Measurements from ENCODE around the gene AGBL5.

Gene AGBL5

GRCh38 chr2:27023740-27024139 lies 27.7 kb upstream of the AGBL5 start:
- DNase-seq (ENCODE audit: low read depth): no peak

- no peak for DNase-seq (ENCODE audit: low read depth)
Measured at GRCh38 chr2:27024188-27024587, 27.3 kb upstream of the AGBL5 start.

- no peak for DNase-seq (ENCODE audit: low read depth)
Measured at GRCh38 chr2:27024812-27025211, 26.7 kb upstream of the AGBL5 start.

GRCh38 chr2:27025281-27025800 lies 26.1 kb upstream of the AGBL5 start:
- no peak for DNase-seq (ENCODE audit: low read depth)

- DNase-seq (ENCODE audit: low read depth): no peak
Measured at GRCh38 chr2:27025861-27026851, 25.3 kb upstream of the AGBL5 start.

- DNase-seq (ENCODE audit: low read depth): no peak
Measured at GRCh38 chr2:27027211-27027651, 24.2 kb upstream of the AGBL5 start.

- no peak for DNase-seq (ENCODE audit: low read depth)
Measured at GRCh38 chr2:27029051-27029450, 22.4 kb upstream of the AGBL5 start.

GRCh38 chr2:27032495-27033252 lies 18.8 kb upstream of the AGBL5 start, which contains the start of gene TMEM214:
TSS of gene TMEM214 (plus strand) at chr2:27032965. CDS start at chr2:27033016, 51 bp downstream.
- peak; percentile 90 for DNase-seq (ENCODE audit: low read depth)

- DNase-seq (ENCODE audit: low read depth): no peak
Measured at GRCh38 chr2:27033253-27033852, 18.1 kb upstream of the AGBL5 start.

GRCh38 chr2:27038012-27038411 lies 13.5 kb upstream of the AGBL5 start:
- DNase-seq (ENCODE audit: low read depth): no peak

GRCh38 chr2:27038631-27039339 lies 12.7 kb upstream of the AGBL5 start:
- no peak for DNase-seq (ENCODE audit: low read depth)

- DNase-seq (ENCODE audit: low read depth): no peak
Measured at GRCh38 chr2:27039426-27039825, 12.0 kb upstream of the AGBL5 start.

GRCh38 chr2:27039871-27040270 lies 11.6 kb upstream of the AGBL5 start:
- DNase-seq (ENCODE audit: low read depth): no peak

GRCh38 chr2:27040282-27040681 lies 11.2 kb upstream of the AGBL5 start:
- DNase-seq (ENCODE audit: low read depth): no peak

- no peak for DNase-seq (ENCODE audit: low read depth)
Measured at GRCh38 chr2:27041752-27042151, 9.7 kb upstream of the AGBL5 start.

- DNase-seq (ENCODE audit: low read depth): no peak
Measured at GRCh38 chr2:27042159-27042661, 9.3 kb upstream of the AGBL5 start.

GRCh38 chr2:27042985-27043634 lies 8.4 kb upstream of the AGBL5 start:
- DNase-seq (ENCODE audit: low read depth): peak; percentile 40

GRCh38 chr2:27049422-27050280 lies 1.8 kb upstream of the AGBL5 start:
- DNase-seq (ENCODE audit: low read depth): peak; percentile 55

- peak; percentile 92 for DNase-seq (ENCODE audit: low read depth)
Measured at GRCh38 chr2:27050281-27050995, 1.0 kb upstream of the AGBL5 start.

Measured in iris pigment epithelial cell (primary cell).